Stimulated activated naive CD4-positive, alpha-beta T cell treated with Interleukin-2 at 50 U/mL for 16 hours (primary cell): ENCODE results near the gene P2RY8.
A peak's percentile ranks its signal among the peaks of the same experiment; 100 is the strongest.
"Not testable (repeated sequence)": the region's sequence is repeated elsewhere in the genome, so short reads cannot be mapped to it uniquely, and the experiment has no call there.

Experiments used
- DNase-seq: peaks from one replicate; lab custom pipeline; 2025; lab: John Stamatoyannopoulos, UW

P2RY8 gene

DNA sequence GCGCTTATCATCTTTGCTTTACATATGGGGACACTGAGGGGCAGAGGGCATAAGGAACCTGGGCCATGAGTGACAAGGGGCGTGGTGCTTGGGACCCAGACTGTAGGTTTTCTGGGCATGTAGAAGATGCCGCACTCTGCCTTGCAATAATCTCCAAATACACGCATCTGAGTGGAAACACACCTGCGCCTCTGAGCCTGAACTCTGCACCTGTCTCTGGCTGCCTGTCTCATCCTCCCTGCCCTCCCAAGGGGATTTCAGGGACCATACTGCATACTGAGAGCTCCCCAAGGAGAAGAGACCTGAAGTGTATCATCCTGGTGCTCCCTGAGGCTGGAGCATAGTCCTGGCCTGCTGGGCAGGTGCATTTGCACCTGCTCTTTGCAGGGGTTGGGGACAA lies 49.6 kb downstream of the P2RY8 start:
- DNase-seq, result no peak

DNA sequence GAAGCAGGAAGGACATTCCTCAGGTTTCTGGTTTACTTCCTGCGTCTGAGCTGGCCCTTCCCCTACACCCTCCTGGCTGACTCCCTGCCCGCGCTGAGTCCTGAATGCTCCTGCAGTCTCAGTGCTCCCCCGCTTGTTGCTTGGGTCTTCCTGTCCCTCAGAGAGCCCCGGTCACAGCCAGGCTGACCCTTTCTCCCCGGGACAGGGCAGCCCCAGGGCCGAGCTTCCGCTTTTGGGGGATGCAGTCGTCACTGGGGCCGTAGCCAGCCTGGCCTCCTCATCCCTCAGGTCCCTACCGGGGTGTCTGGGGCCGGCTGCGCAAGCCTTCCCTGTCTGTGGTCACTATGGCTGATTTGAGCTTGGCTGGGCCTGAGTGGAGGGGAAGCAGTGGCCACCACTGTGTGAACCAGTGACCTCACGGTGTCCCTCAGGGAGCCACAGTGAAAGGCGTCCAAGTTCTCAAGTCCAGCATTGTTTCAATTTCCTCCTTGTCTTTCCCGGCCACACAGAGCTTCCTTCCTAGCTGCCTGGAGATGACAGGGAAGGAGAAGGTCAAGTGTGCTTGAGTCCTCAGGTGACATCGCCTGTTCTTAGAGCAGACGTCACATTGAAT lies 50.1 kb downstream of the P2RY8 start:
- DNase-seq, result no peak

DNA sequence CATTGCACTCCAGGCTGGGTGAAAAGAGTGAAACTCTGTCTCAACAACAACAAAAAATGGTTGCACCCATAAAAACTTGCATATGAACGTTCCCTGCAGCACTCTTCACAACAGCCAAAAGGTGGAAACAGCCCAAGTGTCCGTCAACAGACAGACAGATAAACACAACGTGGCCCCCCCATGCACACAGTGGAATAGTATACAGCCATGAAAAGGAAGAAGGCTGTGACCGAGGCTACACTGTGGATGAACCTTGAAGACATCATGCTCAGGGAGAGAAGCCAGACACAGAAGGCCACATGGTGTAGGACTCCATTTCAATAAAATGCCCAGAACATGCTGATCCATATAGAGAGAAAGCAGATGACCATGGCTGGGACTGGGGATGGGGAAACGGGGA lies 50.8 kb downstream of the P2RY8 start:
- no peak for DNase-seq

DNA sequence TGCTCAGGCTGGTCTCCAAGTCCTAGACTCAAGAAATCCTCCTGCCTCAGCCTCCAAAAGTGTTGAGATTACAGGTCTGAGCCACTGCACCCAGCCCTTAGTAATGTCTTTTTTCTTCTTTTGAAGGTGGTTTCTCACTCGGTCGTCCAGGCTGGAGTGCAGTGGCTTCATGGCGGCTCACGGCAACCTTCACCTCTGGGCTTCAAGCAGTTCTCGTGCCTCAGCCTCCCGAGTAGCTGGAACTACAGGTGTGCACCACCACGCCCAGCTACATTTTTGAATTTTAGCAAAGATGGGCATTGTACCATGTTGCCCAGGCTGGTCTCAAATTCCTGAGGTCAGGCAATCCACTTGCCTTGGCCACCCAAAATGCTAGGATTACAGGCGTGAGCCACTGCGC lies 52.0 kb downstream of the P2RY8 start:
- no peak for DNase-seq

DNA sequence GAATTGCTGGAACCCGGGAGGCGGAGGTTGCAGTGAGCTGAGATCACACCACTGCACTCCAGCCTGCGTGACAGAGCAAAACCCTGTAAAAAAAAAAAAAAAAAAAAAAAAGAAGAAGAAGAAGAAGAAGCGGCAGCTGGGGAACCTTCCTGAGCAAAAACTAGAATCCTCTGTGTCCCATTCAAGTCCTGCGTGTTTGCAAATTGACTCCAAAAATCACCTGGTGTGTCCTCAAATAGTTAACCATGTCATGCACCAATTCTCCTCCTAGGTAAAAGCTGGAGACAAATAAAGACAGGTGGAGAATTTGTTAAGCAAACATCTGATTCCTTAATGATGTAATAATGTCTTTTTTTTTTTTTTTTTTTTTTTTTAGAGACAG lies 52.4 kb downstream of the P2RY8 start:
- no peak for DNase-seq

DNA sequence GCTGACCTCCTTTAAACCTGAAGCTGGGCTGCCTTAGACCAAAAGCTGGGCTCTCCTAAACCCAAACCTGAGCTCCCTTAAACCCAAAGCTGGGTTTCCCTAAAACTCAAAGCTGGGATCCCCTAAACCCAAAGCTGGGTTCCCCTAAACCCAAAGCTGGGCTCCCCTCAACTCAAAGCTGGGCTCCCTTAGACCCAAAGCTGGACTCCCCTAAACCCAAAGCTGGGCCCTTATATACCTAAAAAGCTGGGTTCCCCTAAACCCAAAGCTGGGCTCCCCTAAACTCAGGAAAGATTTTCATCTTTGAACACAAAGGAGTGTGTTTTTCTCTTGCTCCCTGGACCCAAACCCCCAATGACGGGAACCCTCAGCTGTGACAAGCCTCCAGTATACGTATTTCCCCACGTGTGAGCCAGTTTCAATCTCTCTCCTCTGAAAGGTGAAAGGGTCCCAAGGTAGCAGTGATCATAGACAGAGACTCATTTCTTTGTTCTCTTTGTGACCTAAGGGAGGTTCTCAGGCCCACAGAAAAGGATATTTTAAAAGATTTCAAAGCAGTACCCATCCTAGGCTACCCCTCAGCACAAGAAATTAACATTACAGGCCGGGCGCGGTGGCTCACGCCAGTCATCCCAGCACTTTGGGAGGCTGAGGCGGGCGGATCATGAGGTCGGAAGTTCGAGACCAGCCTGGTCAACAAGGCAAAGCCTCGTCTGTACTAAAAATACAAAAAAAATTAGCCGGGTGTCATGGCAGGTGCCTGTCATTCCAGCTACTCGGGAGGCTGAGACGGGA lies 52.9 kb downstream of the P2RY8 start:
- no peak for DNase-seq

DNA sequence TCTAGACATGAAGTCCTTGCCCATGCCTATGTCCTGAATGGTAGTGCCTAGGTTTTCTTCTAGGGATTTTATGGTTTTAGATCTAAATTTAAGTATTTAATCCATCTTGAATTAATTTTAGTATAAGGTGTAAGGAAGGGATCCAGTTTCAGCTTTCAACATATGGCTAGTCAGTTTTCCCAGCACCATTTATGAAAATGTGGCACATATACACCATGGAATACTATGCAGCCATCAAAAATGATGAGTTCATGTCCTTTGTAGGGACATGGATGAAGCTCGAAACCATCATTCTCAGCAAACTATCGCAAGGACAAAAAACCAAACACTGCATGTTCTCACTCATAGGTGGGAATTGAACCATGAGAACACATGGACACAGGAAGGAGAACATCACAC lies 54.5 kb downstream of the P2RY8 start:
- DNase-seq, result not testable (repeated sequence)

DNA sequence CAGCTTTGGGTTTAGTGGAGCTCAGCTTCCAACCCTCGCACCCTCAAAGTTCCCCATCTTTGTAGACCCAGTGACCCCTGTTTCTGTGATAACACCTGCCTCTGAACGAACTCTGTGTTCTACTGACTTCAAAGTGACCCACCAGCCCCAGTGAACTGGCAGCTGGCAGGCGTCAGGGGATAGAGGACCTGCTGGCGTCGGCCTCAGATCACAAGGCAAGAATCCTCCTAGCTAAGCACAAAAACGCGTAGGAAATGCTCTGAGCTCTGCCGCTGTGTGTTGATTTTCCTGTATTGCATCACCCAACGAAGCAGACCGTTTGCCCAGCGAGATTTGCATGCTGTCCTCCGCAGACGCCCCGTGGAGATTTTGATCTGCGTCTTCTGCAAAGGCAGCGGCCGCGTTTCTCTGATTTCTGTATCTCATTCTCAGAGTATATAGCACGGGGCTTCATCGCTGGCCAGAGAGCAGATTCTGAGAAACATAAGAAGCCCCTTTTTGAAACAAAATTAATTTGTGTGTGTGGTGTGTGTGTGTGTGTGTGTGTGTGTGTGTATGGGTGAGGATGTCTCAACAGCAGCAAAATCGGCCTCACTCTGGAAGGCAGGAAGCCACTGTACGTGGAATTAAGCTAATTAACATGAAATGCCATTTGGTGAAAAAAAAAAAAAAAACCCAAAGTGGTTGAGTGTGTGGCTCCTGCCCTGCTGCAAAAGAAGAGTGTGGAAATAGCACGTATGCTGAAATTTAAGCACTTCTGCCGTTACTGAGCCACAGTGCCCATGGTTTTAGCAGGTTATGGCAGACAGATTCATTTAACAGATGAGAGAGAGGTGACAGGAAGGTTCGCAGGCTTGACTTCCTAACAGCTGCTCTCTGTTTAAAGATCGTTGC lies 55.1 kb downstream of the P2RY8 start:
- DNase-seq, result no peak

DNA sequence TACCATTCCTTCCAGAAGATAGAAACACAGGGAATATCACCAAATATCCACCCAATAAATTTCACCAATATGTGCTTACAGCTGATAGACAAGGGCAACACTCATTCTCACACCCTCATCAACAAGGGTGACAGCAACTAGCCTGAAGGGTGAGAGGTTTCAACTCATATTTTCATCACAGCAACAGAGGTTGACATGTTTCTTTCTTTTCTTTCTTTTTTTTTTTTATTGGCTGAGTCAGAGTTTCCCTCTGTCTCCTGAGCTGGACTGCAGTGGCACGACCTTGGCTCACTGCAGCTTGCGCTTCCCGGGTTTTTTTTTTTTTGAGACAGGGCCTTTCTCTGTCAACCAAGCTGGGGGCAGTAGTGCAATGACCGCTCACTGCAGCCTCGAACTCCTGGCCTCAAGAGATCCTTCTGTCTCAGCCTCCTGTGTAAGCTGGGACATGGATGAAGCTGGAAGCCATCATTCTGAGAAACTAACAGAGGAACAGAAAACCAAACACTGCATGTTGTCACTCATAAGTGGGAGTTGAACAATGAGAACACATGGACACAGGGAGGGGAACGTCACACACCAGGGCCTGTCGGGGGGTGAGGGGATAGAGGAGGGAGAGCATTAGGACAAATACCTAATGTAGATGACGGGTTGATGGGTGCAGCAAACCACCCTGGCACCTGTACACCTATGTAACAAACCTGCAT lies 56.8 kb downstream of the P2RY8 start:
- no peak for DNase-seq

DNA sequence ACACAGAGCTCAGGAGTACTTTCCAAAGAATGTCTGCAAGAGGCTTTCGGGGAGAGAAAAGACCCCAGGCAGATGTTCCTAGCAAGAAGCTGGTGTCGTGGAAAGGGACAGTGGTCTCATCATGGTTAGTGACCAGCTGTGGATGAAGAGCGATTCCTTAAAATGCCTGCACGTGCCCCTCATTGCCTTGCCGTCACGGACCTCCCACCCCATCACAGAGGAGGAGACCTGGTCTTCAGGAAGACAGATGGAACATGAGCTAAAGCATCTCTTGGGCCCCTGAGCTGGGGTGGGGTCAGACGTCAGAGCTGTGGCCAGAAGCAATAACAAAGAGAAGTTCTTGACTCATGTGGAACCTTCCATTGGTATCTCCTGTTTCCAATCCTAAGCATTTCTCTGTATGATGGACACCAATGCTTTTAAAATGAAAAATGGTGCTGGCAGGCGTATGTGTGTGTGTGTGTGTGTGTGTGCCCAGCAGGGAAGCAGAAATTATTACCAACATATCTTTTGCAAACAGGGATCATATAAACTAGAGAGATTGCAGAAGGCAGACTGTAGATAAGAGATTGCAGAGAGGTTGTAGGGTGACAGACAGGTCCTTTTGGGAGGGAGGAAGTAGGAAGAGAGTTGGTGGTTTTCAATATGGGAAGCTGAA lies 59.1 kb downstream of the P2RY8 start:
- DNase-seq, result no peak

DNA sequence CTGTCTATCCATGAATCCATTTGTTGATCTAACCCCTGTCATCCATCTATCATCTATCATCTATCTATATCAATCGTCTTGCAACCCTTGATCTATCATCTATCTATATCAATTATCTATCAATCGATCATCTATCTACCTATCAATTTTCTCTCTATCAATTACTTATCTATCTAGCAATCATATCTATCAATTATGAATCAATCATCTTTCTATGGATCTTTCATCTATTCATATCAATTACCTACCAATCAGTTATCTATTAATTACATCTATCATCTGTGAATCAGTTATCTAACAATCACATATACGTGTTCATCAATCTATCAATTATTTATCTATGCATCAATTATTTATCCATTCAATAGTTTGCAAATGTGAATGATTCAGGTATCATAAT lies 59.8 kb downstream of the P2RY8 start:
- no peak for DNase-seq

DNA sequence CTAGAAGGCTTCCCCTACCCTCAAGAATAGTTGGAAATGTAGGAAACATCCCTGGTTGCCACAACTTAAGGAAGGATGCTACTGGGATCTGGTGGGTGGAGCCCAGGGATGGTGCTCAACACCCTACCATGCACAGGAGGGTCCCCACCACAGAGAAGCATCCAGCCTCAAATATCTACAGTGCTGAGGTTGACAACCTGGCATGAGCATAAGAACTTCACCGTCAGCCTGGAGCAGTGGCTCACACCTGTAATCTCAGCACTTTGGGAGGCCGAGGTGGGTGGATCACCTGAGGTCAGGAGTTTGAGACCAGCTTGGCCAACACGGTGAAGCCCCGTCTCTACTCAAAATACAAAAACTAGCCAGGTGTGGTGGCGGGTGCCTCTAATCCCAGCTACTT lies 60.3 kb downstream of the P2RY8 start:
- no peak for DNase-seq

DNA sequence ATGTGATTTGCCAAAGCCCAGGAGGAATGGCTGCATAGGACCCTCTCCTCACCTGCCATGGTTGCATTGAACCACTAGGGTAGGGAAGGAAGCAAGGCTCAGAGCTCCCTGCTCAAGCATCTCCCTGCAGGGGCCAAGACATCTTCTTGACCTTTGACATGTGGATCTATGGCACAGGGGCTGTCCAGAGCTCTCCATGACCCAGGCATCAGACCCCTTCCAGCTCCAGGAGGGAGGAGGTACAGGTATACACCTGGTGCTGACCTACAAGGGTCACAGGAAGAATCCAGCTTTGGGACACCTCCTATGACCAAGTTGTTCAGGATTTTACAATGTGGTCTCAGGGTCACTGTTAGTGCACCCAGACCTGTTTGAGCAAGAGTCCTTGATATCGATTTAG lies 61.1 kb downstream of the P2RY8 start:
- DNase-seq, result no peak

DNA sequence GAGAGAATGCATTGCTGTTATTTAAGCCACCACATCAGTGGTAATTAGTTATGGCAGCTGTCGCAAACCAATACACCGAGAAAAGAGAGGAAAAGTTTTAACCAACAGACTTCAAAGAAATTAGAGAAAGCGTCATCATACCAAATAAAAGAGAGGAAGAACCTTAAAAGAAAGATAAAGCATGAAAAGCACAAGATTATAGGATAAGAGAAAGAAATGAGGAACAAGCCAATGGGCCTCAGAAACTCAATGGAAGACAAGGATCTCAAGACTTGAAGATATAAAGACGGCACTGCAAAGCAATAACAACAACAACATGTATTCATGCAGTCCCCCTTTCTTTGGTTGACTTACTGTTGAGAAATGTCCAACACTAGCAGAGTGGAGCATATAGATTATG lies 61.5 kb downstream of the P2RY8 start:
- DNase-seq, result no peak

DNA sequence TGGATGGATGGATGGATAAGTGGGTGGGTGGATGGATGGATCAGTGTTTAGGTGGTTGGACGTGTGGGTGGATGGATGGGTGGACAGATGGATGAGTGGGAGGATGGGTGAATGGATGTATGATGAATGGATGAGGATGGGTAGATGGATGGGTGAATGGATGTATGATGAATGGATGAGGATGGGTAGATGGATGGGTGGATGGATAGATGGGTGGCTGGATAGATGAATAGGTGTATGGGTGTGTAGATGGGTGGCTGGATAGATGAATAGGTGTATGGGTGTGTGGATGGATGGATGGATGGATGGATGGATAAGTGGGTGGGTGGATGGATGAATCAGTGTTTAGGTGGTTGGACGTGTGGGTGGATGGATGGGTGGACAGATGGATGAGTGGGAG lies 62.4 kb downstream of the P2RY8 start:
- DNase-seq, result not testable (repeated sequence)

DNA sequence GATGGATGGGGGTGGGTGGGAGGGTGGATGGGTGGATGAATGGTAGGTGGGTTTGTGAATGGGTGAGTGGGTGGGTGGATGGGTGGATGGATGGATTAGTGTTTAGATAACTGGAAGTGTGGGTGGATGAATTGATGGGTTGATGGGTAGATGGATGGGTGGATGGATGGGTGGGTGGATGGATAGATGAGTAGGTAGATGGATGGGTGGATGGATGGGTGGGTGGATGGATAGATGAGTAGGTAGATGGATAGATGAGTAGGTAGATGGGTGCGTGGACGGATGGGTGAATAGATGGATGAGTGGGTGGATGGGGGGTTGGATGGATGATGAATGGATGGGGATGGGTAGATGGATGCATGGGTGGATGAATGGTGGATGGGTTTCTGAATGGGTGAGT lies 64.0 kb downstream of the P2RY8 start:
- no peak for DNase-seq

DNA sequence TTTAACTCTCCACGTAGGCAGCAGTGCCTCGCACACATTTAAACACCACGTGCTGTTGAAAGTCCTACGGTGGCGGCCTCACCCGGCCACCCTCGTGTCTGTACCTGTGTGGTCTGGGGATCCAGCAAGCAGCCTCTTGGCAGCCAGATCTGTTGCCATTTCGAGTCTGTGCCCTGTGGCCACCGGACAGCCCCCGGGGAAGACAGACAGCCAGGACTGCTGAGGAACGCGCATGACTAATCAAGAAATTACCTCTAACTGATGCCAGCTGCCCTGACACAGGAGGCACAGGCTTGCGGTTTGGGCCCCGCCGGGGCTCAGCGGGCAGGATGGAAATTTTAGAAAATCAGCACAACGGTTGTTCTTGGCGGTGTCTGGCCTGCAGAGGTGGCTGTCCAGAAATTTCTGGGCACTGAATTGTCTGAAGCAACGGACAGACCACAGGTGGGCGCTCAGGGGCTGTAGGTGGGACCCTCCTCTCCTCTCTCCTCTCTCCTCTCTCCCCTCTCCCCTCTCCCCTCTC lies 68.7 kb downstream of the P2RY8 start:
- peak; percentile 75 for DNase-seq

DNA sequence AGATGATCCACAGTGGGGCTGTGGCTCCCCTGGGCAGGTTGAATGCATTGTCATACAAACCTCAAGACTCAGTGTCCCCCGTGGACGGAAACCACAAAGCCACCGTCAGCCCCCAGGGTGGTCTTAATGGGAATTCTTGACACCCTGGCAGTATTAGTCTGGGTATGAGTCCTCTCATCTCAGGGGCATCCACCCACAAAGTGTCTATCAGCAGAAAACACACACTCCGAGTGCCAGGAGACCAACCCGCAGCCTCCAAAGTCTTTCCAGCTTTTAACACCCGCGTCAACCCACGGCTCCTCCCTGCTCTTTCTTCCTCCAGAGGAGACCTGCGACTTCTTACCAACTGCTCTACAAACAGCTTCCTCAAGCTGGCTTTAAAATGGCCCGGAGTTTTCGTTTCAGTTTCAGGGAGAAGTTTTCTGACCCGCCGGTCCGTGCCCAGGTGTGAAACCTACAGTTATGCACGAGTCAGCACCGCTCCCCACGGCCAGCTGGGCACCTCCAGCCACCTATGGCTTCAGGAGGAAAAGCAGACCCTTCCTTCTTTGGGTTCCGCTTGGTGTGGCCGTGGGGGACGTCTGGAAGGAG lies 69.9 kb downstream of the P2RY8 start:
- peak; percentile 48 for DNase-seq

DNA sequence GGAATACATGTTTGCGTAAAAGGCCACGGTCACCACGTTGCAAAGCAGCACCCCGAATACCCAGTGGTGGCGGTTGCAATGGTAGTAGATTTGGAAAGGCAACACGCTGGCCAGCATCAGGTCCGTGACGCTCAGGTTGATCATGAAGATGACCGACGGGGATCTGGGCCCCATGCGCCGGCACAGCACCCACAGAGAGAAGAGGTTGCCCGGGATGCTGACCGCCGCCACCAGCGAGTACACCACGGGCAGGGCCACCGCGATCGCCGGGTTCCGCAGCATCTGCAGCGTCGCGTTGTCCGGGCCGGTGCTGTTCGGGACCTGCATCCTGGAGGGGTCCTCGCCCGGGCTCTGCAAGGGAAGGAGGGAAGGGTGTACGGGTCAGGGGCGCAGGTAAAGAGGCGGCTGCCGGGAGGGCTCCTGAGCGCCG lies 70.7 kb downstream of the P2RY8 start:
- DNase-seq, result no peak

DNA sequence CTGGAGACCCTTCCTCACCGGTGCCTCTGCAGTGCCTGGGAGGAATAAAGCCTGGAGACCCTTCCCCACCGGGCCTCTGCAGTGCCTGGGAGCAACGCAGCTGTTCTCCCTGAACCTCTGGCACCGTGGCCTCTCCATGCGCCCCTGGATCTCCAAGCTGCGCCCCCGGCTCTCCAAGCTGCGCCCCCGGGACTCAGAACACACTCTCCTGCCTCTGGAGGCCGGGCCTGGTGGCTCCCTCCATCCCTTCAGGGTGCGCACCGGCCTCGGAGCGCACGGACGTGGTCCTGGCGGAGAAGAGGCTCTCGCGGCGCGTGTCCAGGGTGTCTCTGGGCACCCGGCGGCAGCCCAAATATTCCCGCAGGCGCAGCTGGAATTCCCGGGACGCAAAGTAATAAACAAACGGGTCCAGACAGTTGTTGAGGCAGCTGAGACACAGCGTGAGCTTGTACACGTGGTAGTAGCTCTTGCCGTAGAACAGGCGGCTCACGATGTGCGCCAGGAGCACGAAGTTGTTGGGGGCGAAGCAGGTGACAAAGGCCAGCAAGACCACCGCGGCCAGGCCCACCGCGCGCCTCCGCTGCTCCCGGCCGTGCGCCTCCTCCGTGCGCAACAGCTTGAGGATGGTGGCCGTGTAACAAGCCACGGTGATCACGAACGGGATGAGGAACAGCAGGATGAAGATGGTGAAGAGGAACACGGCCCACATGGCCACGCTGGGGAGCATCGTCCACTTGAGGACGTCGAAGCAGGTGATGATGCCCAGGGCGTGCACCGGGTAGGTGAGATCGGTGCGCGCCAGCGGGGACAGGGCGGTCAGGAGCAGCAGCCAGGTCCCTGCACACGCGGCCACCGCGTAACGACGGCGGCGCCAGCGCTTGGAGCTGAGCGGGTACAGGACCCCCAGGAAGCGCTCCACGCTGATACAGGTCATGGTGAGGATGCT lies 71.4 kb downstream of the P2RY8 start:
- no peak for DNase-seq
